Stimulated activated naive CD8-positive, alpha-beta T cell treated with anti-CD3 and anti-CD28 coated beads, Interleukin-15, Interleukin-2, amounts not matched to agents 100 ng/mL and 50 ng/mL, for 24 hours (primary cell): ENCODE measurements around the gene OXCT1.

Experiments
- H3K27ac Mint-ChIP-seq: one replicate; pipeline ENCODE4 v1.8.0; 2021; ENCODE audit warnings: mild to moderate bottlenecking, mixed read lengths
- H3K27me3 Mint-ChIP-seq: one replicate; pipeline ENCODE4 v1.8.0; 2021; ENCODE audit warnings: mixed read lengths
- H3K36me3 Mint-ChIP-seq: one replicate; pipeline ENCODE4 v1.8.0; 2021; ENCODE audit warnings: low read depth, mixed read lengths
- H3K4me1 Mint-ChIP-seq: one replicate; pipeline ENCODE4 v1.8.0; 2021; ENCODE audit warnings: low read depth, mixed read lengths
- H3K4me3 Mint-ChIP-seq: one replicate; pipeline ENCODE4 v1.8.0; 2021; ENCODE audit warnings: mild to moderate bottlenecking, mixed read lengths
- H3K9me3 Mint-ChIP-seq: one replicate; pipeline ENCODE4 v1.8.0; 2021; ENCODE audit warnings: mixed read lengths

OXCT1 gene

DNA sequence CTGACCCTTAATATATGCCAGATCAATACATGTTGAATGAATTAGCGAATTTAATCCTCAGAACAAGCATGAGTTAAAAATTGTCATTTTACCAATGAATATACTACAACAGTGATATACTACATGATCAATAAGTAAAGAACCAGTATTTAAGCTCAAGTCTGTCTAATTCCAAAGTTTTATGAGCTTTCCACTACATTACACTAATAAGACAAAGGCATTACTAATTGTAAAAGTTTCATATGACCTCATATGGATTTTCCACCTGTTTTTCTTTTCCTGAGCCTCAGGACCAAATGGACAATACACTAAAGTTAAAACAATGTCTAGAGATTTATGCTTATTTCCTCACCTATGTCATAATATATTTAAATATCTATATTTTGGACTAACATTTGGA lies 80.8 kb downstream of the OXCT1 start:
- Mint-ChIP-seq H3K36me3 (peaks cover 67% of the 10 kb centered on the region), H3K4me3 (no peak overlapping the region), H3K9me3 (no peaks in the 10 kb centered on the region)

DNA sequence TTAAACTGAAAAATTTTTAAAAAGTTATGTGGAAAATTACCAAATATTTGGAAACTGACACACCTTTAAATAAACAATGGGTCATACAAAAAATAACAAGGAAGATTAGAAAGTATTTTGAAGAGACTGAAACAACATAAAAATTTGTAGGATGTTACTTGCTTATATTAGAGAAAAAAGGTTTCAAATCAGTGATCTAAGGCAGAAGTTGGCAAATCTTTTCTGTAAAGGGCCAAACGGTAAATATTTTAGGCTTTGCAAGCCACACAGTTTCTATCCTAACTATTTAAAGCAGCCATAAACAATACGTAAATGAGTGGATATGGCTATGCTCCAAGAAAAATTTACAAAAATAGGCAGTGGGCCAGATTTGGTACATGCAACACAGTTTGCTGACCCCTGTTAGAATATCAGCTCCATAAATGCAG lies 81.3 kb downstream of the OXCT1 start:
- H3K9me3 Mint-ChIP-seq, result no peaks in the 10 kb centered on the region
- H3K4me3 Mint-ChIP-seq, result no peak overlapping the region
- no peak overlapping the region for H3K27ac Mint-ChIP-seq
- H3K4me1 Mint-ChIP-seq, result no peaks in the 10 kb centered on the region
- H3K27me3 Mint-ChIP-seq, result no peaks in the 10 kb centered on the region
- peaks cover 66% of the 10 kb centered on the region for H3K36me3 Mint-ChIP-seq

More for the DNA sequence above, 80.8 kb downstream of the OXCT1 start:
- Mint-ChIP-seq H3K27ac (no peak overlapping the region), H3K4me1 (no peaks in the 10 kb centered on the region), H3K27me3 (no peaks in the 10 kb centered on the region)

DNA sequence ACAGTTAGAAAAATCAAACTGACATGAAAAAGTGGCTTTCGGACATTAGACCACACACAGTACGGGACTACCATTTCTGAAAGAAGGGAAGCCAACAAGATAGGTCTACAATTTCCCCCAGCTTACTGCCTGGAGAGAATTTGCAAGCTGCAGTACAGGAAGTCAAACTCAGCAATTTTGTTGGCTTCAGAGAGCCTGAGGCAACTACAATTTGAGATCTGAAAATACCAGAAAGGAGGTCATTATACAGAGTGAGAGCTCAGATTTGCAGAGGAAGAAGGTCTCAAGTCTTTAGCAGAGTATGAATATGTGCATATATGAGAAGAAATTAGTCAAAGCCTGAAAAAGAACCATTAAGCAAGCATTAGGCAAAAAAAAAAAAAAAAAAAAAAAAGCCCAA lies 83.0 kb downstream of the OXCT1 start:
- peaks cover 64% of the 10 kb centered on the region for H3K36me3 Mint-ChIP-seq
- no peaks in the 10 kb centered on the region for H3K9me3 Mint-ChIP-seq
- no peak overlapping the region for H3K4me3 Mint-ChIP-seq
- no peak overlapping the region for H3K27ac Mint-ChIP-seq
- H3K27me3 Mint-ChIP-seq, result no peaks in the 10 kb centered on the region
- H3K4me1 Mint-ChIP-seq, result no peaks in the 10 kb centered on the region

DNA sequence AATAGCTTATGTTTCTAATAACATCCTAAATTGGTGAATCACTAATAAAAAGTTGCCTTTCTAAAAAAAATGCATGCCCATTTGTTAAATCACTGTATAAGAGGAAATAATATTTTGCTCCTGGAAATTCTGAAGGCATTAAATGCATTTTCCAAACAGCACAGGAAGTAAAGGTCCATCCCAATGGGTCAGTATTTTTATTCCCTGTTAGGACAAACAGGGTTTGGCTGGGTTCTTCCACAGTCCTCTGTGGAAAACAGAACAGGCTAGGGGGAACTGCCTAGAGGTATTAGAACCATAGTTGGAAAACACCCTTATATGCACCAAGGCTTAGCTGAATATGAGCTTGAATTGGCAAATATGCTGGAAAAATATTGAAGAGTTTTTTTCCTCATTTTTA lies 85.2 kb downstream of the OXCT1 start:
- H3K9me3 Mint-ChIP-seq, result no peaks in the 10 kb centered on the region
- H3K27me3 Mint-ChIP-seq, result no peaks in the 10 kb centered on the region
- no peak overlapping the region for H3K4me3 Mint-ChIP-seq
- no peak overlapping the region for H3K27ac Mint-ChIP-seq
- no peaks in the 10 kb centered on the region for H3K4me1 Mint-ChIP-seq
- peaks cover 78% of the 10 kb centered on the region for H3K36me3 Mint-ChIP-seq

DNA sequence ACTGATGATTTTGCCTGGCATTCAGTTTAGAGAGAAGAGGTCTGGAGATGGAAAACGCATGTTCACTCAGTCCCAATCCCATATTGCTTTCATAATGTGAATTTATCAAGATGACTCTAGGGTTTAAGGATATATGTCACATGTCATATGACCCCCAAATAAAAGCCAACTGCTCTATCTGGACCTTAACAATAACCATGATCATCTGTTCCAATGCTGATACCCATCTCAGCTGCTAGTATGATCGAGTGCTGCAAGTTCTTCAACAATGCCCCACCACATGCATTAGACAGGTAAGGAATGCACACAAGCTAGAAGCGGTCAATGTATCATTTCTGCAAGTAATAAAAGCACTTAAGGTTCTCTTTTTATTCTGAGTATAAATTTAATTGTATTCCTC lies 91.8 kb downstream of the OXCT1 start:
- H3K4me1 Mint-ChIP-seq, result no peaks in the 10 kb centered on the region
- H3K27me3 Mint-ChIP-seq, result no peaks in the 10 kb centered on the region
- peaks cover 73% of the 10 kb centered on the region for H3K36me3 Mint-ChIP-seq
- no peak overlapping the region for H3K4me3 Mint-ChIP-seq
- no peak overlapping the region for H3K27ac Mint-ChIP-seq
- no peaks in the 10 kb centered on the region for H3K9me3 Mint-ChIP-seq

DNA sequence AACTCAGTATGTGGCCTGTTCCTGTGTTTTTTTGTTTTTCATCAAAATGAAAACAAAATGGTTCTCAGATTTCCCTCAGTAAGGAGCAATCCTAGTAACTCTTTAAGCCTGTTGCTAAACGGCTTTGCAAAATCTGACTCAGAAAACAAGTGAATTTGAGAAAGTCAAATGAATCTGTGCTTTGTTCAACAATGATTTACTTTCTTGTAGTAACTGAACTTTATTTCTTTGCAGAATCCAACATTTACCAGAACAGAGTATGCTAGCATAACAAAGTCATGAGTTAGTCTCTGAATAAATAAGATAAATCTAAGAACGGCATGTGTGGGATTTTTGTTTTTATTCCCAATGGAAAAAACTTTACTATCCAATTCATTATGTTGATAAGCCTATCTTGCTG lies 93.8 kb downstream of the OXCT1 start:
- Mint-ChIP-seq H3K36me3 (peaks cover 74% of the 10 kb centered on the region), H3K27ac (no peak overlapping the region), H3K9me3 (no peaks in the 10 kb centered on the region), H3K4me3 (no peak overlapping the region), H3K27me3 (no peaks in the 10 kb centered on the region), H3K4me1 (peaks cover 7% of the 10 kb centered on the region)

- H3K27me3 Mint-ChIP-seq, result no peaks in the 10 kb centered on the region
- no peak overlapping the region for H3K27ac Mint-ChIP-seq
- H3K9me3 Mint-ChIP-seq, result no peaks in the 10 kb centered on the region
- H3K36me3 Mint-ChIP-seq, result peaks cover 63% of the 10 kb centered on the region
- H3K4me1 Mint-ChIP-seq, result peaks cover 10% of the 10 kb centered on the region
- H3K4me3 Mint-ChIP-seq, result no peak overlapping the region
Measured at GRCh38 chr5:41773799-41774198, 96.4 kb downstream of the OXCT1 start.

DNA sequence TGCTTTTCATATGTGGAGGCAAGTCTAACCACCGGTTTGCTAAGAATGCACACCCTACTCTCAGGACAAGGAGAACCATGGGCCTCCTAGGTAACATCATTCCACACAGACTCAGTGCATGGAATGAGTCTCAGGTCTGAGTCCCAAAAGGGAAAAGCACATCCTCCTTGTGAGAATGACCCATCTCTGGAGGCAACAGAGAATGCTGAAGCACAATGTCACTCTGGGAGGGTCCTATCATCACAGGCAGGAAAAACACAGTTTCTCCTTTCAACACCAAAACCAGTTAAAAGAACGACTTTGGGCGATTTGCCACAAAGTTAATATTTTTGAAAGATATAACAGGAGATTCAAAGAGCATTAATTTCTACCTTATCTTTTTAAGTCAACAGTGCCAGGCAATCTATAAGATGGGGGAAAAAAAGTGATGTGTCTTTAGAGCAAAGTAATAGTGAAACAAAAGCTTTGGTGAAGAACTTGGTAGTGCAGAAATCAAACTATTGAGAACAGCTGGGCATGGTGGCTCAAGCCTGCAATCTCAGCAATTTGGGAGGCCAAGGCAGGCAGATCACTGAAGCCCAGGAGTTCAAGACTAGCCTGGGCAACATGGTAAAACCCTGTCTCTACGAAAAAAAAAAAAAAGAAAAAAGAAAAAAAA lies 97.3 kb downstream of the OXCT1 start:
- H3K27ac Mint-ChIP-seq, result no peak overlapping the region
- H3K36me3 Mint-ChIP-seq, result peaks cover 63% of the 10 kb centered on the region
- H3K4me3 Mint-ChIP-seq, result no peak overlapping the region
- peaks cover 10% of the 10 kb centered on the region for H3K4me1 Mint-ChIP-seq
- H3K9me3 Mint-ChIP-seq, result no peaks in the 10 kb centered on the region
- no peaks in the 10 kb centered on the region for H3K27me3 Mint-ChIP-seq

DNA sequence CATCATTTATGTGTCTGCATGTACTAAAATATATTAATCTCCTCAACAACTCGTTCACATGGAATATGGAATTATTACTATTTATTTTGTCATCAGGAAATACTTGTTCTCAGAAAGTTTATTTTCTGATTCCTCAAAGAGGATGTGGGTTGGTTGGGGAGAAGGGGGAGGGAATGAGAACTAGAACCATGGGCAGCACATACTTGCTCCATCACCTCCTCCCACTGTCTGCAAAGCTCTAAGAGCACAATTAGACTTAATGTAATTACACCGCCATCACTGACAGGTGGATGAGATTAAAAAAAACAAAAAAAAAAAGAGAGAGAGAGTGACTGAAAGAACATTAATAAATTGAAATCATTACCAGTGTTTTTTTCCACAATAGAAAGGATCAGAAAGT lies 98.2 kb downstream of the OXCT1 start:
- Mint-ChIP-seq H3K4me3 (no peak overlapping the region), H3K9me3 (no peaks in the 10 kb centered on the region), H3K4me1 (peaks cover 10% of the 10 kb centered on the region), H3K36me3 (peaks cover 63% of the 10 kb centered on the region), H3K27me3 (no peaks in the 10 kb centered on the region), H3K27ac (no peak overlapping the region)

- H3K27ac Mint-ChIP-seq, result no peak overlapping the region
- peaks cover 71% of the 10 kb centered on the region for H3K36me3 Mint-ChIP-seq
- no peaks in the 10 kb centered on the region for H3K27me3 Mint-ChIP-seq
- no peaks in the 10 kb centered on the region for H3K9me3 Mint-ChIP-seq
- no peak overlapping the region for H3K4me3 Mint-ChIP-seq
- peaks cover 10% of the 10 kb centered on the region for H3K4me1 Mint-ChIP-seq
Measured at GRCh38 chr5:41770799-41771198, 99.4 kb downstream of the OXCT1 start.

GRCh38 chr5:41768692-41769091 lies 101.5 kb downstream of the OXCT1 start:
- H3K4me3 Mint-ChIP-seq, result no peak overlapping the region
- no peaks in the 10 kb centered on the region for H3K27me3 Mint-ChIP-seq
- no peaks in the 10 kb centered on the region for H3K9me3 Mint-ChIP-seq
- peaks cover 14% of the 10 kb centered on the region for H3K4me1 Mint-ChIP-seq
- H3K27ac Mint-ChIP-seq, result no peak overlapping the region
- peaks cover 75% of the 10 kb centered on the region for H3K36me3 Mint-ChIP-seq

DNA sequence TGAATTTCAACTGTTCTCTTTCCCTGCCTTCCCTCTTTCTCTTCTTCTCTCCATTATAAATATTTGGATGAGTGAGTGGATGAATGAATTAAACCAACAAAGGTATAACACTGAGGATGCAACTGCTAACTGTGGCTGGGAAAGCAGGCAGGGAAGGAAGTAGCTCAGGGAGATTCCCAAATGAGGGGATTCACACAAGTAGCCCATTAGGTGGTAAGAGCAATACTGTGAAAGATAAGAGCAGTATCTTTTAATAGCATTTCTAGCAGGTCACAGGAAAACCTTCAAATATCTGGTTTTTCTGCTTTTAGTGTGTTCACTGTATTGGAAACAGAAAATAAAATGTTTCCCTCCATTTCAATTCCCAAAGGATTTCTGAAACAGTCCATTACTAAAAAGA lies 105.6 kb downstream of the OXCT1 start:
- H3K36me3 Mint-ChIP-seq, result peaks cover 94% of the 10 kb centered on the region
- H3K9me3 Mint-ChIP-seq, result no peaks in the 10 kb centered on the region
- H3K27me3 Mint-ChIP-seq, result no peaks in the 10 kb centered on the region
- no peak overlapping the region for H3K4me3 Mint-ChIP-seq
- H3K4me1 Mint-ChIP-seq, result peaks cover 5% of the 10 kb centered on the region
- H3K27ac Mint-ChIP-seq, result no peak overlapping the region

- H3K27me3 Mint-ChIP-seq, result no peaks in the 10 kb centered on the region
- peaks cover 96% of the 10 kb centered on the region for H3K36me3 Mint-ChIP-seq
- no peak overlapping the region for H3K27ac Mint-ChIP-seq
Measured at GRCh38 chr5:41763574-41763973, 106.7 kb downstream of the OXCT1 start.

DNA sequence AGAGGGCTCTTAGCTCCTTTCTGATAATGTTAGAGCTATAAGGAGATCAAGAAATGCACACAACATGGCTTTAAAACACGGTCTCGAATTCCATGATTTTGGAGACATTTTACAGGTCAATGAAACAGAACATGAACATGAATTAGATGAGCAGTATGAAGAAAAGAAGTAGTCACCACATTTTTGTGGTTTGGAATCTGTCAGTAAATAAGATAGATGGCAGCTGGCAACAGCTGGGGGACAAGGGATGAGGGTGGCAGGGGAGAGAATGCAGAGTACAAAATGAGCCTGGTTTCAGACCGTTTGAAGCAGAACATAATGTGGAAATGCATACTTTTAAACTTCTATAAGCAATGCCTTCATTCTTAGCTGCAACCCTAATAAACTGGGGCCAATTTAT lies 107.1 kb downstream of the OXCT1 start:
- H3K27ac Mint-ChIP-seq, result no peak overlapping the region

More at GRCh38 chr5:41763574-41763973, 106.7 kb downstream of the OXCT1 start:
- Mint-ChIP-seq H3K4me3 (no peak overlapping the region), H3K4me1 (peaks cover 5% of the 10 kb centered on the region), H3K9me3 (no peaks in the 10 kb centered on the region)

DNA sequence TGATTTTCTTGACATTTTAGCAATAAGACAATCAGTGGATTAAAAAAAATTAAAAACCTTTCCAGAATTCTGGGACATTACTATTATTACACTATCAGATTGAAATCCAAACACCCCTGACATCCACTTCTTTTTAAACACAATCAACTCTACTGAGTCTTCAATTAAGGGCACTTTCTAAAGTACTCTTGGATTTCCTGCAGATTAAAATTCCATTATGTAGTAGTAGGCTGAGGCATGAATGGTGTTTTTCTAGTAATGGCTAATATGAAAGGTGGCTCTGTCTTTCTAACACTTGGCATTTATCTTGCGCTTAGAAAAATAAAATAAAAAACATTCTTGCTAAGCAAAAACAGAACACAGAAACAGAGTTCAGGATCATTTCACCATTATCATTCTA lies 107.8 kb downstream of the OXCT1 start:
- H3K36me3 Mint-ChIP-seq, result peaks cover 96% of the 10 kb centered on the region
- no peak overlapping the region for H3K27ac Mint-ChIP-seq
- no peaks in the 10 kb centered on the region for H3K9me3 Mint-ChIP-seq
- peaks cover 5% of the 10 kb centered on the region for H3K4me1 Mint-ChIP-seq
- H3K27me3 Mint-ChIP-seq, result no peaks in the 10 kb centered on the region
- no peak overlapping the region for H3K4me3 Mint-ChIP-seq

More for the DNA sequence above, 107.1 kb downstream of the OXCT1 start:
- no peak overlapping the region for H3K4me3 Mint-ChIP-seq
- H3K36me3 Mint-ChIP-seq, result peaks cover 96% of the 10 kb centered on the region
- peaks cover 5% of the 10 kb centered on the region for H3K4me1 Mint-ChIP-seq
- H3K9me3 Mint-ChIP-seq, result no peaks in the 10 kb centered on the region
- no peaks in the 10 kb centered on the region for H3K27me3 Mint-ChIP-seq

DNA sequence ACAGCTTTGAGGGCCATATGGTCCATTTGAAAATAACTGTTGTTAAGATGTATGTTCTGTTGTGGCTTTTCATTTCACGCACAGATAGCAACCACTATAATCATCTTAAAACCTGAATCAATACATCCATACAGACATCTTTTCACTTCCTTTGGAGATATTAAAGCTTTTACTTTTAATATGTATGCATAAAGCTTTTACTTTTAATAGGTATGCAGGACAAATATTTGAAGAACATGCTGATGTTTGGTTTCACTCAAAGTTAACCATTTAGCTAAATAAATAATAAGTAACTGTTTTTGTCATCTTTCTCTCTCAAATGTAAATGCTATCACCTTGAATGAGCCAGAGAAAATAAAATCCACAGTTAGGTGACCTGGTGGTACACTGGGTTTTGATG lies 108.6 kb downstream of the OXCT1 start:
- H3K4me1 Mint-ChIP-seq, result peaks cover 5% of the 10 kb centered on the region
- no peaks in the 10 kb centered on the region for H3K9me3 Mint-ChIP-seq
- H3K4me3 Mint-ChIP-seq, result no peak overlapping the region
- H3K36me3 Mint-ChIP-seq, result peaks cover 97% of the 10 kb centered on the region
- no peak overlapping the region for H3K27ac Mint-ChIP-seq
- H3K27me3 Mint-ChIP-seq, result no peaks in the 10 kb centered on the region
